H1 (cell line): ENCODE measurements around the gene LYVE1. TPM values are rescaled to one million over a fixed set of nuclear protein-coding genes. Genes with fewer than 3 reads are reported as not detected.

Experiments
- CHD7 ChIP-seq: fragments of 300-600 bp; sonication (generic); IDR thresholded peaks from 2 replicates; pipeline ENCODE4 v1.7.1; 2012; ENCODE audit warnings: low read length, moderate library complexity, mild to moderate bottlenecking, inconsistent platforms; ENCODE audit not compliant: insufficient replicate concordance
- CREB1 ChIP-seq: IDR thresholded peaks from 2 replicates; pipeline ENCODE4 v1.6.1; 2012; ENCODE audit warnings: inconsistent platforms
- KDM4A ChIP-seq: IDR thresholded peaks from one replicate; pipeline ENCODE4 v1.7.1; 2012; ENCODE audit warnings: low read depth, mild to moderate bottlenecking, moderate library complexity, low read length, inconsistent platforms; ENCODE audit not compliant: severe bottlenecking
- NANOG ChIP-seq: IDR thresholded peaks from 2 replicates; pipeline ENCODE4 v1.6.1; 2011; ENCODE audit warnings: low read length, low read depth, mild to moderate bottlenecking, inconsistent platforms; ENCODE audit not compliant: insufficient read depth, poor library complexity, severe bottlenecking
- POLR2AphosphoS5 ChIP-seq: IDR thresholded peaks from 2 replicates; pipeline ENCODE4 v1.6.1; 2011; ENCODE audit warnings: low read depth, low read length
- SIRT6 ChIP-seq: IDR thresholded peaks from one replicate; pipeline ENCODE4 v1.7.1; 2012; ENCODE audit warnings: low read length, inconsistent platforms
- SIX5 ChIP-seq: IDR thresholded peaks from 2 replicates; pipeline ENCODE4 v1.6.1; 2011; ENCODE audit warnings: mild to moderate bottlenecking, low read depth, low read length
- SRF ChIP-seq: IDR thresholded peaks from 2 replicates; pipeline ENCODE4 v1.6.1; 2011; ENCODE audit warnings: mild to moderate bottlenecking, low read depth, low read length, moderate library complexity
- TCF12 ChIP-seq: IDR thresholded peaks from 2 replicates; pipeline ENCODE4 v1.6.1; 2011; ENCODE audit warnings: low read depth, mild to moderate bottlenecking, low read length
- TEAD4 ChIP-seq: IDR thresholded peaks from 2 replicates; pipeline ENCODE4 v1.6.1; 2012; ENCODE audit warnings: low read depth, low read length, inconsistent platforms, mixed read lengths
- polyA plus RNA-seq, 7 experiments: library from polyadenylated mRNA; depleted of rRNA in 3 of 7; stranded (reverse) in 5 of 7; unstranded in 2 of 7; fragments of >200 nt in 5 of 7; fragments of 200-250 nt in 2 of 7; gene quantifications; 1 replicate in 5 of 7; 2 replicates in 1 of 7; 4 replicates in 1 of 7; pipeline versions ENCODE4 v1.2.1 to v1.2.3, GENCODE V29; 2011 to 2013; ENCODE audit warnings: missing spikeins in 2 of 7, mixed read lengths in 2 of 7
- total RNA-seq: library from RNA; stranded (reverse); fragmentation: NEBNext Ultra II Directional; extraction: Animal tissue kit (Norgen Biotek cat#: 25700); gene quantifications from 2 replicates; pipeline ENCODE4 v1.2.1, GENCODE V29; 2021
- TF ChIP-seq, protein P1 (sequence below): IDR thresholded peaks from 2 replicates; pipeline ENCODE4 v1.6.1; 2012; ENCODE audit warnings: inconsistent platforms

LYVE1 gene
- total and polyA plus RNA-seq, 2 of the 8 experiments (the other 6 are each of a cell fraction or from before 2014, with no cell fraction given), result 0.09 TPM; not detected in 1

- TF ChIP-seq CHD7 (no peak), POLR2AphosphoS5 (no peak), SIRT6 (no peak), TEAD4 (no peak), KDM4A (no peak), SRF (no peak), TCF12 (no peak), NANOG (no peak), CREB1 (no peak), SIX5 (no peak)
- TF ChIP-seq, protein P1, sequence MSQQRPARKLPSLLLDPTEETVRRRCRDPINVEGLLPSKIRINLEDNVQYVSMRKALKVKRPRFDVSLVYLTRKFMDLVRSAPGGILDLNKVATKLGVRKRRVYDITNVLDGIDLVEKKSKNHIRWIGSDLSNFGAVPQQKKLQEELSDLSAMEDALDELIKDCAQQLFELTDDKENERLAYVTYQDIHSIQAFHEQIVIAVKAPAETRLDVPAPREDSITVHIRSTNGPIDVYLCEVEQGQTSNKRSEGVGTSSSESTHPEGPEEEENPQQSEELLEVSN, result no peak
Observed at GRCh38 chr11:10588904-10589303, 20.4 kb upstream of the LYVE1 start (continued).
